GM11168 (cell line): ENCODE measurements around the gene ANTKMT.
"Not testable (repeated sequence)": the region's sequence is repeated elsewhere in the genome, so short reads cannot be mapped to it uniquely, and the experiment has no call there.

Experiments
- in situ Hi-C: fragments of 300-500 bp; cut with MboI; formaldehyde crosslinking; loops from one replicate; pipeline ENCODE4 v1.12.0; 2022; ENCODE audit warnings: low sequenced_read_pairs; ENCODE audit not compliant: unreplicated experiment

The ANTKMT gene

DNA sequence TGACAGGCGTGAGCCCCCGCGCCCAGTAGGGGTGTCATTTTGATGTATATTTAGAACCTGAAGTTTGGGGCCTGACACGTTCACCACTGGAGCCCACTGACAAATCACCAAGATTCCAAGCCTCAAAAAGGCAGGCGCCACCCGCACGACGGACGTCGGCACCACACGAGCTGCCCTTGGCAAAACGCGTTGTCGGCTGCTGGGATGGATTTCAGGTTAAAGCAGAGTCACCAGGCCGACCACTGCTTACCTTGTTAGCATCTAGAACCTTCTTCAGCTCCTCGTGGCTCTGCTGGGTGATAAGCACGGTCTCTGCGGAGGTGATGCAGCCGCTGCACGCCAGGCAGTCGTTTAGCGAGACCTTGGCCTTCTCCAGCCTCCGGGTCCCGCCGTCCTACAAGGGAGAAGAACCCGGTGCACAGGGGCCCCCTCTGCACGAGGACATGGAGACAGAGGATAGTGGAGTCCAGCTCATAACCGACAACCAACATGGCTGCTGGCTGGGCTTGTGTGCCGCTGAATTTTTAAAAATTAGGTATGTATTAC is 16.1 kb downstream of the ANTKMT start:
- in situ Hi-C loops = no loop called here

DNA sequence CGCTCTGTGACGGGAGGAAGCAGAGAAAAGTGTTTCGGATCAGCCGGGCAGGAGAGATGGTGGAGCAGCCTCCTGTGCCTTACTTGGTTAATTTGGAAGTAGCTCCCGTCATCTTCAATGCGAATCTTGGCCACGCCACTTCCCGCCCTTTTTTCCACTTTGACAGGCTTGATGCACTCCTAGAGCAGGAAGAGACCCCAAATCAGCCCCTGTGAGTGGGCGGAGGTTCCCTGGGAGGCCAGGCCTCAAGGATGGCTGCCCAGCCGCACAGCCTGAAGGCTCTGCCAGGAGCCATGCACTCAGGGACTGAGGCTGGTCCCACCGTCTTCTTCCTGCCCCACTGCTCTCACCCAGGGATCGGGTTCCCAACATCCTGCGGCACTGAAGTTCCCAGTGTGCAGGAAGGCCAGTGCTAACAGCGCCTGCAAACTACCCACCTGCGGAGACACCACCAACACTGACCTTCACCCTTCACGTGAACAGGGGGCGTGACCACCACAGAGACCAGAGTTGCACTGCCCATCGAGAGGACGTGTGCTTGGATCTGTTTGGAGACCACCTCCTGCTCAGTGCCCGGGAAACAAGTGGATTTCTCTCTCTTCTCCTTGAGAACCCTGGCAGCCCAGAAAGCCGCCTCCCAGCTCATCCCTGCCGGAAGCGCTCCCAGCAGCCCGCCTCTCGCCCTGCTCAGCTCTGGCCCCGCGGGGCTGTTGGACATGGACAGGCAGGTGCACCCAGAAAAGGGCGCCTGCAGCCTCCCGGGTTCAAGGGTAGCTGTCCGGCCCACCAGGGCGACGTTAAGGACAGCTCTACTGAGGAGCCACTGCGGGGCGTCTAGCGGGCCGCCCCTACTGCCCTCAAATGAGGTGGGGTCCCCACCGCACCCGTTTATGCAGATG is 18.9 kb downstream of the ANTKMT start:
- in situ Hi-C loops = no loop called here

DNA sequence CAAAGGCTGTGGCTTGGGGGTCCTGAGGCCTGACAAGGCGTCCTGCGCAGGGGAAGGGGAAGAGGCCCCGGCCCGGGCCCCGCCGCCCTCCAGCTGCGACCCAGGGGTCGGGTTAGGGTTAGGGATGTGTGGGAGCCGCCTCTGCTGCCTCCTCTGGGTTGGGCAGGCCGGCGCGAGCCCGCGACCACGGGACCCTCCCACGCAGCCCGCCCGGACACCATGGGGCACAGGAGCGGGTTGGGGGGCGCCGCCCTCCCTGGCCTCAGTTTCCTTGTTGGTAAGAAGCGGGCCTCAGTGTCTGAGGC is 19.5 kb downstream of the ANTKMT start:
- in situ Hi-C loops = no loop called here

DNA sequence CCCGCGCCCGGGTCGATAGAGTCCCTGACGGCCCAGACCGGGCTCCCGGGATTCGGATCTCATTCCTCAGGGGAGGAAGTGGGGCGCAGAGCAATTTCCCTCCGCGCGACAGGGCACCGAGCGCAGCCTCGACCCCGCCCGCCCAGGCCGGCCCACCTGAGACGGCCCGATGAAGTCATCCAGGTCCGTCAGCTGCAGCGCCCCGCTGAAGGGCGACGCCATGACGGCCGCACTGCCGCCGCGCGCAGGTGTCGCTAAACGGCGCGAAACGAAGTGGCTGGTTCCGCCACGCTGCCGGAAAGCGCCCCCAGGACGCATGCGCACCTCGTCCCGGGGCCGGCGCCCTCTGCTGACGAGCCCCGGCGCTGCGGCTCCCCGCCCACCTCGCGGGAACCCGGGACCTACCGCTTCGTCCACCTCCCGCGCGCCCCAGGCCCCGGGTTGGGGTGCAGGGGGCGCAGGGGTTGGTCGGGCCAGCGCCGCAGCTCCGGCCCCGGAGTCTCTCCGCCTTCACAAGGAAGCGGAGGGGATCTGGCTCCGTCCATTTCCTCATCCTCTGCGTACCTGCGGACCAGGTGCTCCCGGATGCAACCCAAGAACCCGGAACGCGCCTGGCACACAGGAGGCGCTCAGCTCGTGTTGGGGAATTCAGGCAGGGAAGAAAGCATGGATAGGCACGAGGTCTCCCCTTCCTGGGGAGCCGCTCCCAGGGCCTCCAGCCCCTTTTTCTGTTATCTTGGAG is 20.0 kb downstream of the ANTKMT start, which contains the start of gene CIAO3:
CIAO3 (minus strand) TSS at position 234 of the 742 bp plus-strand sequence; CDS start at position 222, 12 bp downstream.
- in situ Hi-C loops = no loop called here

DNA sequence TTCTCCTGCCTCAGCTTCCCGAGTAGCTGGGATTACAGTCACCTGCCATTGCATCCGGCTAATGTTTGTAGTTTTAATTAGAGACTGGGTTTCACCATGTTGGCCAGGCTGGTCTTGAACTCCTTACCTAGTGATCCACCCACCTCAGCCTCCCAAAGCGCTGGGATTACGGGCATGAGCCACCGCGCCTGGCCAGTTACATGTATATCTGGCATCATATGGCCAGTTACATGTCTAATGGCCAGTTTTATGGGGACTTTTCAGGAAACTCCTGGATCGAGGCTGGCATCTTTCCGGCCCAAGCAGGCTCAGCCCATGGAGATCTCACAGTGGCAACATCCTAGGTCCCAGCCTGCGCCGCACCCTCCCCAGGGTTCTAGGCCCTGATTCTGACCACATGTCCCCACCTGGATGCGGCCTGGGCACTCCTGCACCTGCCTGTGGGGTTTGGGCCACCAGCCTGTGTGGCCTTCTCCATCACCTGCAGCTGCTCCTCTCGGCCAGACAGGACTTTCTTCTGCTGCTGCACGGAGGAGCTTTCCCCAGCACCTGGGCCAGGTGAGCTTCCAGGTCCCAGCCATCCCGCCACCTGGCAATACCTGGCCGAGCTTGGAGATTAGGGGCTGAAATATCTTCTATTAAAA is 21.2 kb downstream of the ANTKMT start:
- in situ Hi-C loops = no loop called here

DNA sequence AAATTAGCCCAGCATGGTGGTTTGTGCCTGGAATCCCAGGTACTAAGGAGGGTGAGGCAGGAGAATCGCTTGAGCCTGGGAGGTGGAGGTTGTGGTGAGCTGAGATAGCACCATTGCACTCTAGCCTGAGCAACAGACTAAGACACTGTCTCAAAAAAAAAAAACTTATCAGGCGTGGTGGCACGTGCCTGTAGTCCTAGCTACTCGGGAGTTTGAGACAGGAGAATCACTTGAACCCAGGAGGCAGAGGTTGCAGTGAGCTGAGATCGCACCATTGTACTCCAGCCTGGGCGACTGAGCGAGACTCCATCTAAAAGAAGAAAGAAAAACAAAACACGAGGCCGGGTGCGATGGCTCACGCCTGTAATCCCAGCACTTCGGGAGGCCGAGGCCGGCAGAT is 21.9 kb downstream of the ANTKMT start:
- in situ Hi-C loops = not testable (repeated sequence)

DNA sequence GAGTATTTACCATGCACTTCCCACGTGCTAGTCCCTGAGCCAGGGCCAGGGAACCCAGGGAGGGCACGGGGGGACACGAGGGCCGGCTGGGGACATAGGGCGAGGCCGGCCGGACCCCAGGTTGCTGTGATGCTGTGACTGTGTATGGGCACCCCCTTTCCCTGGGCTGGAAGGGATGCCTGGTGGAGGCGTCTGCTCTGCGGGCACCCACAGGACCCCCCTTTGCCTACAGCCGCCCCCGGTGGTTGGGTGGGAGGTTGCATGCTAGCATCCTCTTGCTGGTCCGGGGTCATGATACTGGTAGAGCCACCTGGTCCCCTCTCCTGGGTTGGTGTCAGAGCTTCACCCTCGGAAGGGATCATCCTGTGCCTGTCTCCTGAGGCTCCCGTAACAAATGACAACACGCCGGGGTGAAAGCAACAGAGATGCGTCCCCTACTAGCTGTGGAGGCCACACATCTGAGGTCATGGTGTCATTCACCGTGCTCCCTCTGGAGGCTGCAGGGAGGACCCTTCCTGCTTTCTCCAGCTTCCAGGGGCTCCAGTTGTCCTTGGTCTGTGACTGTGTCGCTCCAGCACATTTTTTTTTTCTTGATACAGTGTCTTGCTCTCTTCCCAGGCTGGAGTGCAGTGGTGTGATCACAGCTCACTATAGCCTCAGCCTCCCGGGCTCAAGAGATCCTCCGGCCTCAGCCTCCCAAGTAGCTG is 23.0 kb downstream of the ANTKMT start:
- in situ Hi-C loops = no loop called here

DNA sequence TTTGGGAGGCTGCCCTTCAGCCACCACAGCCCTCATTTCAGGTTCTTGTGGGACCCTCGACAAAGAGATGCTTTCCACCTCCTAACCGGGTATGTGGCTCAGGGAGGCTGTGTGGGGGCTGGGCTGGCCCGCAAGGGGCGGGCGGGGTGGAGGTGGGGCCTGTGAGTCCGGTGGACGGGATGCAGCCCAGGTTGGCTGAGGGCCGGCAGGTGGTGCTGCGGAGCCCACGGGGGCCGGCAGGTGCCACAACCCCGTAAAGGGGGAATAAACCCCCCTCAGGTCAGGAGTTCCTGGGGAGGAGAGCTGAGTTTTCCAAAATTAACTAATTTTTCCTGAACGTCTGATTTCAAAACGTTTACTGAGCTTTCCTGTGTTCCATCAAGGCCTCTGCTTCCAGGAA is 24.8 kb downstream of the ANTKMT start:
- in situ Hi-C loops = no loop called here

DNA sequence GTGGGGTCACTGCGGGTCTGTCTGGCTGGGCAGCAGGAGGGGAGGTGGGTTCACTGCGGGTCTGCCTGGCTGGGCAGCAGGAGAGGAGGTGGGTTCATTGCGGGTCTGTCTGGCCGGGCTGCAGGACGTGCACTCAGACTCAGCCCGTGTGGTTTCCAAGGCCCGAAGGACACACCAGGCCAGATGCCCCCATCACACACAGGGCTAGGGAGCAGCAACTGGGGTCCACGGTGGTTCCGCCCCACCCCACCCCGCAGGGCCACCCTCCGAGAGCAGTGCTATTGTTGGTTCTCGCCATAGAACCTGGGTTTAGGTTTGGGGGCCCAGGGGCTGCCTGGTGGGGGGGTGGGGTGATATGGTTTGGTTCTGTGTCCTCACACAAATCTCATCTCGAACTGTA is 25.7 kb downstream of the ANTKMT start:
- in situ Hi-C loops = no loop called here

DNA sequence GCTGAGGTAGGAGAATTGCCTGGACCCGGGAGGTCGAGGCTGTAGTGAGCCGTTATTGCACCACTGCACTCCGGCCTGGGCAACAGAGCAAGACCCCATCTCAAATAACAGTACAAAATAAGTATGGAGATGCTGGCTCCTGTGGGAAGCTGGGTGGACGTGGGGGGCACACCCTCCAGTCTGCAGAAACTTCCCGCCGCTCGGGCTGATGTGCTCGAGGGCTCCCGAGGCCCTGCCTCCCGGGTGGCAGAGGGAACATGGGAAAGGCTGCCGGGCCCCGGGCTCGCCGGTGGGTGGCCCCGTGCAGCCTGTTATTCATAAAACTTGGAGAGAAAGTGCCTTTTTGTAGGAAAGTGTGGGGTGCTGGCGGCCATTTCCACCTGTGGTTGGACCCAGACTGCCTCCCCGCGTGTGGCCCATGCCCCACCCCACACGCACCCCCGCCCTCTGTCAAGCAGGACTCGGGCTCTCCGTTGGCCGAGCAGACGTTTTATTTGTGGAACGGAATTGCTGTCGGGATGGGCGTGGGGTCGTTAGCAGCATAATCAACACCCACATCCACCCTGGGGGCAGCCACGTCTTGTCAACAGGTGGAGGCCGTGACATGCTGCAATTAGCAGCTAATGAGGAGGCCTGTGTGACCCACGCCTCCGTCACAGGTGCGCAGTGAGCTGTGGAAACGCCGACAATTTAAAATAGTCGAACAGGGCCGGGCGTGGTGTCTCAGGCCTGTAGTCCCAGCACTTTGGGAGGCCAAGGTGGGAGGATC is 27.2 kb downstream of the ANTKMT start:
- in situ Hi-C loops = no loop called here

DNA sequence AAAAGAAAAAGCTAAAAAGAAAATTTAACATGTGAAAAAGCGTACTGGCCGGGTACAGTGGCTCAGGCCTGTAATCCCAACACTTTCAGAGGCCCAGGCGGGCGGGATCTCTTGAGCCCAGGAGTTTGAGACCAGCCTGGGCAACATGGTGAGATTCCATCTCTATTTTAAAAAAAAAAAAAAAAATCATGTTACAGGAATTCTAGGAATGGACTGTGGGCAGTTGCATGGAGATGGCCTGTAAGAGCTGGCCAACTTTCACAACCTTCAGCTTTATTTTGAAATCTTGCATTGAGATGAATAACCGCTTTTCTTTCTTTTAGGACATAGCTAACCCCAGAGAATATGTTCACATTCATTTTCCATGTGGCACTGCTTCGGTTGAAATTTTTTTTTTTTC is 28.1 kb downstream of the ANTKMT start:
- in situ Hi-C loops = no loop called here

DNA sequence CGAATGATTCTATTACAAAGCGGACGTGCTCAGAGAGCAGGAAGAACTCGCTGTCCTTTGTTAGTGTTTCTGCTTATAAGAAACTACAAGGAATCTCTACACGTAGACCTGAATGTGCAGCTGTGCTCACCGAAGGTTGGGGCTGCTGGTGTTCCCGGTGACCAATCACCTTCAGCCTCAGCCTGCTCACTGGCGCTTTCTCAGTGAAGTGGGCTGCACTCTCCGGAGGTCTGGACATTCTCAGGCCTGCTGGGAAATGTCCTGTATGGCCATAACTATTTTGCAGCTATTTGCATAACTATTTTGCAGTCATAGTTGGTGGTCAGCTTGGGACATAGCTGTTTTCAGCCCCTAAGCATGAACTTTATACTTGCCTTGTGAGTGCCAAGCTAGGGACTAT is 29.5 kb downstream of the ANTKMT start:
- in situ Hi-C loops = no loop called here

DNA sequence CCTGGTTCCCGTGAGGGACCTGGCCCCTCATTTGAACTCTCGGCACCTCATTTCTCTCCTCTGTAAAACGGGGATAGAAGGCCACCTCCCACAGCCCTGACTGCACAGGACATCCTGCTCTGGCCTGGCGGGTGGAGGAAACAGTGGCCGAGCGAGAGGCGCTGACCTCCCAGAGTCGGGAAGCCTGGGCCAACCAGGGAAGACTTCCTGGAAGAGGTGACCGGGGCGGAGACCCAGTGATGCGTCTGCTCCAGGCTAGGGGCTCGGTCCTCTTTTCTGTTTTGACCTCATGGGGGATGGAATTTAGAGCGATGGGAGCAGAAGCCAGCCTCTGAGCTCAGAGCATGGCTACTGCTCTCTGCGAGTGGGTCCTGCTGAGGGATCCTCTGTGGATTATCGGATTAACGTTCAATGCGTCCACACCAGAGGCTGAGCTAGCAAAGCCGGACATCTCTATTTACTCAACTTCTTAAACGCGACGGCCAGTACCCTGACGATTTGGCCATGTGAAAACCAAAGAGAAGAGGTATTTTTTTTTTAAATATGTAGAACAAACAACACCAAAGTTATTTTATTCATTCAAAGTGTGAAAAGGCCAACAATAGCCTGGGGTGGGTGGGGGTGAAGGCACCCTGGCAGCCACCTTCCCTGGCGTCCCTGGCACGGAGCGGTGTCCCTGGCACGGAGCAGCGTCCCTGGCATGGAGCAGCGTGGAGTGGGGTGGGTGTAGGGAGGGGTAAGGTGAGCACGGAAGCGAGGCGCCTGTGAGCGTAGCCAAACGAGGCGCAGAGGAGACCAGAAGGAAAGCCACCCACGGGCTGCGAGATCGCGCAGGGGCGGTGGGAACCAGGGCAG is 30.4 kb downstream of the ANTKMT start:
- in situ Hi-C loops = no loop called here

DNA sequence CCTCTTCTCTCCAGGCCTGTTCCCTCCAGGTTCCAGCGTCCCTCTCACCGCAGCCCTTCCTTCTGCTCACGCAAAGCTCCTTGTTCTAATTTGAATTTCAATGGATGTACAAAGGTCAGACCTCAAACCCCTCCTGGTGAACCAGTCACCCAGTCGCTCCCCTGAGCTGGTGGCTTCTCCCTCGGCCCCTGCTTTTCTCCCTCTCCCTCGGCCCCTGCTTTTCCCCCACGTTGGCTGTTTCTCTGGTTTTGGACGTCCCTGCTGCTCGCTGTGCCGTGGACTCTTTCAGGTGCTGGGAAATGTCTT is 31.0 kb downstream of the ANTKMT start:
- in situ Hi-C loops = no loop called here

DNA sequence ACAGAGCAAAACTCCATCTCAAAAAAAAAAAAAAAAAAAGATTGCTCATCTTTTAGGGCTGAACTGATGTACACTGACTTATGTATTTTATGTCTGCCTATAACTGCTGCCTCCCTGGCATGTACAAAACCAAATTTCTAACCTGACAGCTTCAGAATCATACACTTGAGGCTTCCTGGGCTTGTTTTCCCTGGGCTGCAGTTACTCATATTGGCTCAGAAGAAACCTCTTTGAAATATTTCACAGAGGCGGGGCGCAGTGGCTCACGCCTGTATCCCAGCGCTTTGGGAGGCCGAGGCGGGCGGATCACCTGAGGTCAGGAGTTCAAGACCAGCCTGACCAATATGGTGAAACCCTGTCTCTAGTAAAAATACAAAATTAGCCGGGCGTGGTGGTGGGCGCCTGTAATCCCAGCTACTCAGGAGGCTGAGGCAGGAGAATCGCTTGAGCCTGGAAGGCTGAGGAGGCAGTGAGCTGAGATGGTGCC is 33.2 kb downstream of the ANTKMT start:
- in situ Hi-C loops = not testable (repeated sequence)

DNA sequence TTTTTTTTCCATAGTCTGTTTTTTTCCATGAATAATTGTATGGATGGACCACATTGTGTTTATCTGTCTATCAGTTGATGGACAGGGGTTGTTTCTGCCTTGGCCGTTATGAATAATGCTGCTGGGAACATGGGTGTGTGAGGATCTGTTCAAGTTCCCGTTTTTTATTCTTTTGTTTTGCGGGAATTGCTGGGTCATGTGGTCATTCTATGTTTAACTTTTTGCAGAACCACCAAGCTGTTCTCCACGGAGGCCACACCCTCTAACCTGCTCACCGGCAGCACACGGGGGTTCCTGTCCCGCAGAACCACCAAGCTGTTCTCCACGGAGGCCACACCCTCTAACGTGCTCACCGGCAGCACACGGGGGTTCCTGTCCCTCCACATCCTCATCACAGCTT is 33.7 kb downstream of the ANTKMT start:
- in situ Hi-C loops = no loop called here

DNA sequence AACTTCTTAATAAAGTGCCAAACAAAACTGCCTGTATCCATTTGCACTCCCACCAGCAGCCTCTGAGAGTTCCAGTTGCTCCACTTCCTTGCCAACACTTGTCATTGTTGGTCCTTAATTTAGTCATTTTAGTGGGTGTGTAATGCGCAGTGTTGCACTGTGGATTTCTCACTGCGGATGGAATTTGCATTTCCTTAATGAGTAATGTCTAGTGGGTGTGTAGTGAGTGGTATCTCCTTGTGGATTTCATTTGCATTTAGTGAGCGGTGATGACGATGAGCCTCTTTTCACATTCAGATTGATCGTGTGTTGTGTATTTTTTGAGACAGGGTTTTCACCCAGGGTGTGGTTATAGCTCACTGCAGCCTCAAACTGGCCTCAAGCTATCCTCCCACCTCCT is 35.5 kb downstream of the ANTKMT start:
- in situ Hi-C loops = no loop called here

DNA sequence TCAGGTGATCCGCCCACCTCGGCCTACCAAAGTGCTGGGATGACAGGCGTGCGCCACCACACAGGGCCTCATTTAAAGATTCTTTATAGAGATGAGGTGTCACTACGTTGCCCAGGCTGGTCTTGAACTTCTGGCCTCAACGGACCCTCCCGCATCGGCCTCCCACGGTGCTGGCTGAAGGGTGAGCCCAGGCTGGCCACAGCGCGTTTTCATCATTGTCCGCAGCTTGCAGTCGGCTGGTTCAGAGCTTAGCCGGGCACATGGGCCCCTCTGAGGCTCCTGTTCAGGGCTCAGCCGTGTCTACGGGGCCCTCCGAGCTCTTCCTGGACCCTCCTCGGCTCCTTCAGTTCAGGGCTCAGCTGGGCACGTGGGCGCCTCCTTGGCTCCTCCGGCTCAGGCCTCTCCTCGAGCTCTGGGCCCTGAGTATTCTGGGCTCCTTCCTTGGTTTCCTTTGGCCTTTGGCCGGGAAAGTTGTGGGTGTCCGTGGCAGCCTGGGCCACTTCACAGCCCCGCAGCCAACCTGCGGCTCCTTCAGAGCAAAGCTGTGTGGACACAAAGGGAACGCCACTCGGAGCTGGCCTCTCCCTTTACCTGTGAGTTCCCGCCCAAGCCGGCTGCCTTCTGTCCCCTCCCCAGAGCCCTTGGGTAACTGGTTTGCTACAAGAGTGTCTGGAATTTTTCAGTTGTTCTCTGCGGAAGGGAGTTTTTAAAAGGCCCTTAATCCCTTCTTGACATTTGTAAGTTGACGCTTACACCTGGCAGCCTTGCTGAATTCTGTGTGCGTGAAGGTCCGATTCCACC is 38.4 kb downstream of the ANTKMT start:
- in situ Hi-C loops = no loop called here
